ENCODE results near the gene DGLUCY.

Gene DGLUCY

GRCh38 chr14:91255026-91255695 is 141.3 kb downstream of the DGLUCY start:
- Histone ChIP-seq H3K4me3 (IDR thresholded peaks at IDR 0.05; ENCODE audit: insufficient read depth, low read depth, low read length) (no peak overlapping the region), H3K9ac (no peak overlapping the region), H3K27me3 (ENCODE audit: insufficient read depth, low read depth) (no peaks in the 10 kb centered on the region), H3K36me3 (ENCODE audit: insufficient read depth) (no peaks in the 10 kb centered on the region), H3K4me1 (ENCODE audit: low read depth, poor library complexity, severe bottlenecking) (peaks cover 38% of the 10 kb centered on the region), H4K20me1 (ENCODE audit: insufficient read depth) (no peaks in the 10 kb centered on the region), H3K79me2 (ENCODE audit: insufficient read depth, low read depth) (no peaks in the 10 kb centered on the region), H3K4me2 (no peak overlapping the region), H2AFZ (ENCODE audit: low read depth) (no peak overlapping the region), H3K27ac (no peak overlapping the region)
- TF ChIP-seq, protein P1, sequence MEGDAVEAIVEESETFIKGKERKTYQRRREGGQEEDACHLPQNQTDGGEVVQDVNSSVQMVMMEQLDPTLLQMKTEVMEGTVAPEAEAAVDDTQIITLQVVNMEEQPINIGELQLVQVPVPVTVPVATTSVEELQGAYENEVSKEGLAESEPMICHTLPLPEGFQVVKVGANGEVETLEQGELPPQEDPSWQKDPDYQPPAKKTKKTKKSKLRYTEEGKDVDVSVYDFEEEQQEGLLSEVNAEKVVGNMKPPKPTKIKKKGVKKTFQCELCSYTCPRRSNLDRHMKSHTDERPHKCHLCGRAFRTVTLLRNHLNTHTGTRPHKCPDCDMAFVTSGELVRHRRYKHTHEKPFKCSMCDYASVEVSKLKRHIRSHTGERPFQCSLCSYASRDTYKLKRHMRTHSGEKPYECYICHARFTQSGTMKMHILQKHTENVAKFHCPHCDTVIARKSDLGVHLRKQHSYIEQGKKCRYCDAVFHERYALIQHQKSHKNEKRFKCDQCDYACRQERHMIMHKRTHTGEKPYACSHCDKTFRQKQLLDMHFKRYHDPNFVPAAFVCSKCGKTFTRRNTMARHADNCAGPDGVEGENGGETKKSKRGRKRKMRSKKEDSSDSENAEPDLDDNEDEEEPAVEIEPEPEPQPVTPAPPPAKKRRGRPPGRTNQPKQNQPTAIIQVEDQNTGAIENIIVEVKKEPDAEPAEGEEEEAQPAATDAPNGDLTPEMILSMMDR (conservative IDR thresholded peaks at IDR 0.05; ENCODE audit: low read depth, low read length) = no peak

GRCh38 chr14:91256661-91257060 is 142.8 kb downstream of the DGLUCY start:
- Histone ChIP-seq H3K79me2 (ENCODE audit: insufficient read depth, low read depth) (no peaks in the 10 kb centered on the region), H3K27ac (no peak overlapping the region), H3K4me3 (IDR thresholded peaks at IDR 0.05; ENCODE audit: insufficient read depth, low read depth, low read length) (no peak overlapping the region), H3K36me3 (ENCODE audit: insufficient read depth) (no peaks in the 10 kb centered on the region), H4K20me1 (ENCODE audit: insufficient read depth) (no peaks in the 10 kb centered on the region), H3K27me3 (ENCODE audit: insufficient read depth, low read depth) (no peaks in the 10 kb centered on the region), H2AFZ (ENCODE audit: low read depth) (no peak overlapping the region), H3K4me2 (no peak overlapping the region), H3K9ac (no peak overlapping the region), H3K4me1 (ENCODE audit: low read depth, poor library complexity, severe bottlenecking) (peaks cover 24% of the 10 kb centered on the region)
- TF ChIP-seq, protein P1 (conservative IDR thresholded peaks at IDR 0.05; ENCODE audit: low read depth, low read length) = no peak

DNA sequence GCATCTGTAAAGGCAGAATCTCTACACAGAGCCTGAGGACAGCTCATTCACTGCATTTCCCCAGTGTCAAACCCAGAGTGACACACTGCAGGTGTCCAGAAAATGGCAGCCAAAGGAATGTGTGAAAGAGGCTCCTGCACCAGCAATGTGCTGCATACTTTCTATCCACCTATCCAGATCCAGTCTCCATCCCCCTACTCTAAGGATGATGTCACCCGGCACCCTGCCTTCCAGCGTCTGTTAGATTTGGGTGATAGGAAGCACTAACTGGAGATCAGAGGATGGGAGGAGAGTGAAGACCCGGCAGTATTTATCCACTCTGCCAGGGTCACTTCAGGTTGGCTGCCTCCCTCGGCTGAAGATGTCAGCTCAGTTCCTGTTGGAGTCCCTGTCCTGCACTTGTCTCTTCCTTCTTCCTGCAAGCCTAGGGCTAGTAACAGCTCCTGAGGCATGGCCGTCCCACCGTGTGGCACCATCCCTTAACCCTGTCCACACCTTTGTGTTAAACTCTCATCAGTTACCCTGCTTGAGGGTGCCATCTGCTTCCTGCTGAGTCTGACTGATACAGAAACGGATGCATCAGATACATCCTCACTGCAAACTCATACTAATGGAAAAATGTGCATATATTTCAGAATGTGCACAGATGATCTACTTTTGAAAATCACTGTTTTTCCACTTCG is 143.6 kb downstream of the DGLUCY start:
- no peaks in the 10 kb centered on the region for H3K79me2 ChIP-seq (ENCODE audit: insufficient read depth, low read depth)
- H2AFZ ChIP-seq (ENCODE audit: low read depth) = no peak overlapping the region
- H3K4me3 ChIP-seq (IDR thresholded peaks at IDR 0.05; ENCODE audit: insufficient read depth, low read depth, low read length) = no peak overlapping the region
- no peaks in the 10 kb centered on the region for H3K36me3 ChIP-seq (ENCODE audit: insufficient read depth)
- peaks cover 16% of the 10 kb centered on the region for H3K4me1 ChIP-seq (ENCODE audit: low read depth, poor library complexity, severe bottlenecking)
- no peaks in the 10 kb centered on the region for H4K20me1 ChIP-seq (ENCODE audit: insufficient read depth)
- H3K4me2 ChIP-seq = no peak overlapping the region
- no peak overlapping the region for H3K9ac ChIP-seq
- no peak overlapping the region for H3K27ac ChIP-seq
- H3K27me3 ChIP-seq (ENCODE audit: insufficient read depth, low read depth) = no peaks in the 10 kb centered on the region
- TF ChIP-seq, protein P1 (conservative IDR thresholded peaks at IDR 0.05; ENCODE audit: low read depth, low read length) = no peak

GRCh38 chr14:91258011-91258618 is 144.2 kb downstream of the DGLUCY start:
- no peaks in the 10 kb centered on the region for H3K79me2 ChIP-seq (ENCODE audit: insufficient read depth, low read depth)
- H4K20me1 ChIP-seq (ENCODE audit: insufficient read depth) = no peaks in the 10 kb centered on the region
- H3K4me1 ChIP-seq (ENCODE audit: low read depth, poor library complexity, severe bottlenecking) = peaks cover 11% of the 10 kb centered on the region
- no peaks in the 10 kb centered on the region for H3K27me3 ChIP-seq (ENCODE audit: insufficient read depth, low read depth)
- TF ChIP-seq, protein P1 (conservative IDR thresholded peaks at IDR 0.05; ENCODE audit: low read depth, low read length) = no peak
- no peaks in the 10 kb centered on the region for H3K36me3 ChIP-seq (ENCODE audit: insufficient read depth)
- no peak overlapping the region for H3K4me2 ChIP-seq
- H2AFZ ChIP-seq (ENCODE audit: low read depth) = no peak overlapping the region
- no peak overlapping the region for H3K27ac ChIP-seq
- H3K4me3 ChIP-seq (IDR thresholded peaks at IDR 0.05; ENCODE audit: insufficient read depth, low read depth, low read length) = no peak overlapping the region
- H3K9ac ChIP-seq = no peak overlapping the region

All from KMS-11 (cell line).